ENCODE data around the gene BICC1. TPM values are rescaled to one million over a fixed set of nuclear protein-coding genes. Genes with fewer than 3 reads are reported as not detected.

Gene BICC1
- total and polyA plus RNA-seq, 9 donors: 15.2 to 26.9 (median 19.7) TPM

DNA sequence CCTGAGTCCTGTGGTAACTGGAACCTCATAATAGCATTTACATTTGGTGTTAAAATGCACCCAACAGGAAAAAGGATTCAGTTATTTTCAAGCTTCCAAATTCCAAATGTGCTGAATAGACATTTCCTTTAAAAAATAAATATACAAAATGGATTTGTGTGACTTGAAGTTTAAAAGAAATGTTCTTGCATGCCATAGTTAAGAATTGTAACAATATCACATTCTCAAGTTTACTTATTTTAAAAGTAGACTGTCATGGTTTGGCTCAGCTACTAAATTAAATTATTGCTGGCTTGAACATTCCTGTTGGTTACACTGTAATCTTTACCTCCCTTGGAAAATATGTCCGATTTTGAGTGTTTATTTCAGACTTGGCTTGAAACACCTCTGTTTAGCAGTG is 31.5 kb downstream of the BICC1 start:
- DNase-seq: peak; percentile 43
- WGBS (ENCODE audit: insufficient coverage): no CpG with 5 or more reads among the region's 1 CpG
- Histone ChIP-seq H3K4me1 (ENCODE audit: control insufficient read depth, insufficient read depth, low read length) (peaks cover 2% of the 10 kb centered on the region), H3K4me3 (ENCODE audit: low read length) (no peak overlapping the region), H3K27me3 (ENCODE audit: control insufficient read depth, insufficient read depth, low read length) (no peaks in the 10 kb centered on the region), H3K36me3 (ENCODE audit: control insufficient read depth, insufficient read depth, low read length) (no peaks in the 10 kb centered on the region), H3K27ac (ENCODE audit: low read length) (no peak overlapping the region), H3K9me3 (replicated peaks; ENCODE audit: control insufficient read depth, low read depth, low read length) (peaks cover 2% of the 10 kb centered on the region)

DNA sequence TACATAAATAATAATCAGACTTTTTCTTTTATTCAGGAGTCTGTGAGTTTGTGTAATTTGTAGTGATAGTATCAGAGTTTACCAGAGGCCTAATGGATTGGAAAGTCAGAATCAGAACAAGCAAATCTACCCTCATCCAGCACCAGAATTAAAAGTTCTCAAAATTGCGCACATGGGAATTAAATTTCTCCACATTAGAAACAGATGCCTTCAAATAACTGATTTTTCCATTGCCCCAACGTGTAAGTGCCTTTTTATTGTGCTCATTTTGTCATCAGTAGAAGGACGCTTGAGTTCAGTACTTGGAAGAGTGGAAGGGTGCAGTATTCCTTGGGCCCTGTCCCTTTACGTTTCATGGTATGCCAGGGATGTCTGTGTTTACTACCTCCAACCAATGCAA is 32.8 kb downstream of the BICC1 start:
- Histone ChIP-seq H3K4me1 (ENCODE audit: control insufficient read depth, insufficient read depth, low read length) (peaks cover 2% of the 10 kb centered on the region), H3K9me3 (replicated peaks; ENCODE audit: control insufficient read depth, low read depth, low read length) (no peaks in the 10 kb centered on the region), H3K27me3 (ENCODE audit: control insufficient read depth, insufficient read depth, low read length) (no peaks in the 10 kb centered on the region), H3K36me3 (ENCODE audit: control insufficient read depth, insufficient read depth, low read length) (no peaks in the 10 kb centered on the region), H3K27ac (ENCODE audit: low read length) (peak overlapping the region; percentile 31), H3K4me3 (ENCODE audit: low read length) (no peak overlapping the region)
- no CpG with 5 or more reads among the region's 4 CpGs for WGBS (ENCODE audit: insufficient coverage)
- peak; percentile 47 for DNase-seq

GRCh38 chr10:58546137-58546536 is 33.5 kb downstream of the BICC1 start:
- Histone ChIP-seq H3K4me1 (ENCODE audit: control insufficient read depth, insufficient read depth, low read length) (peaks cover 2% of the 10 kb centered on the region), H3K27me3 (ENCODE audit: control insufficient read depth, insufficient read depth, low read length) (no peaks in the 10 kb centered on the region), H3K27ac (ENCODE audit: low read length) (no peak overlapping the region), H3K4me3 (ENCODE audit: low read length) (no peak overlapping the region), H3K36me3 (ENCODE audit: control insufficient read depth, insufficient read depth, low read length) (no peaks in the 10 kb centered on the region), H3K9me3 (replicated peaks; ENCODE audit: control insufficient read depth, low read depth, low read length) (no peaks in the 10 kb centered on the region)
- no CpG with 5 or more reads among the region's 1 CpG for WGBS (ENCODE audit: insufficient coverage)
- DNase-seq: peak; percentile 37

- no CpG with 5 or more reads among the region's 2 CpGs for WGBS (ENCODE audit: insufficient coverage)
- Histone ChIP-seq H3K36me3 (ENCODE audit: control insufficient read depth, insufficient read depth, low read length) (no peaks in the 10 kb centered on the region), H3K4me3 (ENCODE audit: low read length) (no peak overlapping the region), H3K9me3 (replicated peaks; ENCODE audit: control insufficient read depth, low read depth, low read length) (no peaks in the 10 kb centered on the region), H3K27me3 (ENCODE audit: control insufficient read depth, insufficient read depth, low read length) (no peaks in the 10 kb centered on the region), H3K27ac (ENCODE audit: low read length) (no peak overlapping the region), H3K4me1 (ENCODE audit: control insufficient read depth, insufficient read depth, low read length) (peaks cover 2% of the 10 kb centered on the region)
- no peak for DNase-seq
These were observed 34.2 kb downstream of the BICC1 start for GRCh38 chr10:58546722-58547445.

- Histone ChIP-seq H3K4me3 (ENCODE audit: low read length) (no peak overlapping the region), H3K27ac (ENCODE audit: low read length) (no peak overlapping the region), H3K4me1 (ENCODE audit: control insufficient read depth, insufficient read depth, low read length) (peaks cover 2% of the 10 kb centered on the region), H3K9me3 (replicated peaks; ENCODE audit: control insufficient read depth, low read depth, low read length) (peaks cover under 1% of the 10 kb centered on the region), H3K36me3 (ENCODE audit: control insufficient read depth, insufficient read depth, low read length) (no peaks in the 10 kb centered on the region), H3K27me3 (ENCODE audit: control insufficient read depth, insufficient read depth, low read length) (no peaks in the 10 kb centered on the region)
- no CpG with 5 or more reads among the region's 1 CpG for WGBS (ENCODE audit: insufficient coverage)
- DNase-seq: no peak
These were observed 35.3 kb downstream of the BICC1 start for GRCh38 chr10:58547963-58548362.

- DNase-seq: no peak
- WGBS (ENCODE audit: insufficient coverage): no CpG with 5 or more reads among the region's 2 CpGs
- no peak overlapping the region for H3K4me3 ChIP-seq (ENCODE audit: low read length)
- peaks cover 10% of the 10 kb centered on the region for H3K9me3 ChIP-seq (replicated peaks; ENCODE audit: control insufficient read depth, low read depth, low read length)
- H3K36me3 ChIP-seq (ENCODE audit: control insufficient read depth, insufficient read depth, low read length): no peaks in the 10 kb centered on the region
- no peak overlapping the region for H3K27ac ChIP-seq (ENCODE audit: low read length)
- no peaks in the 10 kb centered on the region for H3K4me1 ChIP-seq (ENCODE audit: control insufficient read depth, insufficient read depth, low read length)
- no peaks in the 10 kb centered on the region for H3K27me3 ChIP-seq (ENCODE audit: control insufficient read depth, insufficient read depth, low read length)
These were observed 41.6 kb downstream of the BICC1 start for GRCh38 chr10:58554316-58554715.

DNA sequence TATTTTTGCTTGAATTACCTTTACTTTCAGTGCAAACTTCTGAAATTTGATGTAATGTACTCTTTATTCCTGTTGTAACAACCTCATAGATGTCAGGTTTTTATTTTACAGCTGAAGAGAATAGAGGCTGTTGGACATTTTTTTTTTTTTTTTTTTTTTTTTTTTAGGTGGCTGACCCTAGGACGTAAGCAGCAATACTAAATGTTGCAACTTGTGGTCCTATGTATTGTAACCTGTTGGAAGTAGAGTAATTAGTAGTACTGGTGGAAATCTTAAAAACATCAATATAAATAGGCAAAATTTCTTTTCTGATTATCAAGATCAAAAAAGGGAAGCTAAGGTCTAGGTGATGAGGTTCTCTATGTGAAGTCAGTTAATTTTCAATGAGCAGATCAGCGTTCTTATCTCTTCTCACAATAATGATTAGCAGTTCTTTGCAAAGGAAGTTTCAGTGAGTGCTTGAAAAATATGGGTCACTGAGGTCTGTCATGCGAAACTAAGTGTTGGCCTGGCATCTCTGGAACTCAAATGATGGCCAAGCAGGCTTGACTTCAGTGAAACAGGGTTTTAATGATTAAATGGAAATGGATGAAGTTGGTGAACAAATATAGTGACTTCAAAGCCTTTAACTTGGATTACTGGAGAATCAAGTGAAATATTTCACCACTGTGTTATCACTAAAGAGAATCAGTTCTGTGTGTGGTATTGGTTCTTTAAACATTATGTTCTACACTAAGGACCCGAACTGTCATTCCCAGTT is 42.7 kb downstream of the BICC1 start:
- no peak for DNase-seq
- Histone ChIP-seq H3K4me1 (ENCODE audit: control insufficient read depth, insufficient read depth, low read length) (no peaks in the 10 kb centered on the region), H3K4me3 (ENCODE audit: low read length) (no peak overlapping the region), H3K27ac (ENCODE audit: low read length) (no peak overlapping the region), H3K36me3 (ENCODE audit: control insufficient read depth, insufficient read depth, low read length) (no peaks in the 10 kb centered on the region), H3K9me3 (replicated peaks; ENCODE audit: control insufficient read depth, low read depth, low read length) (peaks cover 10% of the 10 kb centered on the region), H3K27me3 (ENCODE audit: control insufficient read depth, insufficient read depth, low read length) (no peaks in the 10 kb centered on the region)
- 100% methylated on average over 2 of the region's 4 CpGs for WGBS (ENCODE audit: insufficient coverage)

DNA sequence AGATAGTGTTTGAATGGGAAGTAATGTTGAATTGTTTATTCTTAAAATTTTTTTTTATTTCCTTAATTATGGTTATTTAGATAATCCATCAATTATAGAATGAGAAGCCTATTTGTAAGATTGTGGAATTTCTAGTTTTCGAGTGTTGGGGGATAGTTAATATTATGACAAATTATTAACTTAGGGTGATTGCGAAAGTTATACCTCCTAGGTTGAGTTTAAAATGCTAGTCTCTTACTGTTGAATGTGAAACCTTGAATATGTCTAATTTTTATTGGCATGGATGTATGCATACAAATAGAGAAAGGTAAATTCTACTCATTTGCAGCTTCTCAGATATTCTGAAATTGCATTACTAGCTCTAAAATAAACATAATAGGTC is 43.2 kb downstream of the BICC1 start:
- Histone ChIP-seq H3K4me3 (ENCODE audit: low read length) (no peak overlapping the region), H3K36me3 (ENCODE audit: control insufficient read depth, insufficient read depth, low read length) (no peaks in the 10 kb centered on the region), H3K9me3 (replicated peaks; ENCODE audit: control insufficient read depth, low read depth, low read length) (peaks cover 10% of the 10 kb centered on the region), H3K27ac (ENCODE audit: low read length) (no peak overlapping the region), H3K27me3 (ENCODE audit: control insufficient read depth, insufficient read depth, low read length) (no peaks in the 10 kb centered on the region), H3K4me1 (ENCODE audit: control insufficient read depth, insufficient read depth, low read length) (no peaks in the 10 kb centered on the region)
- no CpG with 5 or more reads among the region's 2 CpGs for WGBS (ENCODE audit: insufficient coverage)
- no peak for DNase-seq

DNA sequence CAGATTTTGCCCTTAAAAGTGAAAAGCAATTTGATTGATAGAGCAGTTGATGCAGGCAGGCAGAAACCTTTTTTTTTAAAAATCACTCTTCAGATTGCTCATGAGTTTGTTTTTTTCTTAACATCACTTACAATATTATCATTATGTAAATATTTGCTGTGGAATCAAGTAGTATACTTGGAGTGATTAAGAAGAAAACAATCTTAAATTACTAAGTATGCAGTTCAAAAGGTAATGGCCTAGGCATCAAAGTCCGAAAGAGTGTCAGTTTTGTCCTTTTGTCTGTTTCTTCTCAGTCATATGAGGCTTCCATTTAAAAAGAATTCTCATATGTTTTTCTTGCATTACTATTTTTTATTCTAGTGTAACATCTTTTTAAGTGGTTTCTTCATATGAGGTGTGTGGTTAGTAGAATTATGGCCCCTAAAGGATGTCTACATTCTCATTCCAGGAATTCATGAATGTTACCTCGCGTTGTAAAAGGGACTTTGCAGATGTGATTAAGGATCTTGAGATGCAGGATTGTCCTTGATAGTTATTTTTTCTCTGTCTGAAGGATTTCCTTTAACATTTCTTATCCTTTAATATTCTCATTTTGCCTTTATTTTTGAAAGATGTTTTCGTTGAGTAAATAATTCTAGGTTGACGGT is 44.0 kb downstream of the BICC1 start:
- Histone ChIP-seq H3K4me3 (ENCODE audit: low read length) (no peak overlapping the region), H3K27ac (ENCODE audit: low read length) (no peak overlapping the region), H3K9me3 (replicated peaks; ENCODE audit: control insufficient read depth, low read depth, low read length) (peaks cover 13% of the 10 kb centered on the region), H3K27me3 (ENCODE audit: control insufficient read depth, insufficient read depth, low read length) (no peaks in the 10 kb centered on the region), H3K36me3 (ENCODE audit: control insufficient read depth, insufficient read depth, low read length) (no peaks in the 10 kb centered on the region), H3K4me1 (ENCODE audit: control insufficient read depth, insufficient read depth, low read length) (no peaks in the 10 kb centered on the region)
- no peak for DNase-seq
- no CpG with 5 or more reads among the region's 5 CpGs for WGBS (ENCODE audit: insufficient coverage)

GRCh38 chr10:58557714-58558113 is 45.0 kb downstream of the BICC1 start:
- Histone ChIP-seq H3K4me3 (ENCODE audit: low read length) (no peak overlapping the region), H3K36me3 (ENCODE audit: control insufficient read depth, insufficient read depth, low read length) (no peaks in the 10 kb centered on the region), H3K9me3 (replicated peaks; ENCODE audit: control insufficient read depth, low read depth, low read length) (peaks cover 18% of the 10 kb centered on the region), H3K4me1 (ENCODE audit: control insufficient read depth, insufficient read depth, low read length) (no peaks in the 10 kb centered on the region), H3K27ac (ENCODE audit: low read length) (no peak overlapping the region), H3K27me3 (ENCODE audit: control insufficient read depth, insufficient read depth, low read length) (no peaks in the 10 kb centered on the region)
- DNase-seq: no peak
- no CpG with 5 or more reads among the region's 1 CpG for WGBS (ENCODE audit: insufficient coverage)

Measured in muscle of leg (tissue), 11 donors.